K562 (cell line): ENCODE results near the gene TBC1D10A. TPM values are rescaled to one million over a fixed set of nuclear protein-coding genes. Genes with fewer than 3 reads are reported as not detected.

ENCODE experiments used
- ATAC-seq: fragments of 200-7000 bp; cut with Tn5 transposase; 3 replicates; pipeline ENCODE4 v1.9.1; 2020; ENCODE audit warnings: moderate library complexity
- BruUV-seq: library from RNA; stranded (reverse); fragments of 400-500 nt; replicated peaks from 2 replicates; lab custom pipeline; 2021; lab: Mats Ljungman, UMichigan
- CTCF ChIA-PET: fragments of 300-600 bp; formaldehyde crosslinking; extraction: SDS; loops from one replicate; lab custom pipeline; 2021; ENCODE audit warnings: low intra/inter-chr PET ratio; lab: Yijun Ruan, JAX
- POLR2A ChIA-PET: fragments of 300-600, 350-650 bp; sonication (Branson Sonifier 250); formaldehyde crosslinking; extraction: SDS; loops from one replicate; lab custom pipeline; 2021; ENCODE audit warnings: antibody characterized with exemption, inconsistent platforms; lab: Yijun Ruan, JAX
- DNase-seq, 4 experiments: peaks; one replicate each; pipeline versions ENCODE4 v3.0.0 to v3.0.0-alpha.2; 2011 to 2018; ENCODE audit warnings: low spot score in 3 of 4, mixed read lengths in 3 of 4; ENCODE audit errors: extremely low read depth in 1 of 4
- FAIRE-seq: peaks from 2 replicates; lab custom pipeline; 2011; peaks lifted over from hg19 to GRCh38; lab: Jason Lieb, UNC
- H2AFZ ChIP-seq: 2 replicates; pipeline ENCODE4 v1.6.0; 2011; ENCODE audit warnings: low read depth, low read length, control low read depth, inconsistent platforms
- H3K27ac ChIP-seq: fragments of 200-600 bp; 3 replicates; pipeline ENCODE4 v1.8.0; 2011; ENCODE audit warnings: low read depth, mild to moderate bottlenecking, control low read depth, inconsistent platforms, low read length, moderate library complexity, mixed read lengths; ENCODE audit errors: extremely low read depth
- H3K27me3 ChIP-seq, 2 experiments: fragments of 300-600 bp in 1 of 2; 2 replicates in 1 of 2; 3 replicates in 1 of 2; pipeline versions ENCODE4 v1.6.0 to v1.8.0; 2011; ENCODE audit warnings: inconsistent platforms in 2 of 2, low read length in 2 of 2, mild to moderate bottlenecking in 1 of 2, mixed read lengths in 1 of 2, moderate library complexity in 1 of 2; ENCODE audit not compliant: control insufficient read depth in 2 of 2, insufficient read depth in 2 of 2
- H3K36me3 ChIP-seq: fragments of 300-600 bp; 3 replicates; pipeline ENCODE4 v1.8.0; 2011; ENCODE audit warnings: mild to moderate bottlenecking, low read length, inconsistent platforms; ENCODE audit not compliant: control insufficient read depth, insufficient read depth
- H3K4me1 ChIP-seq, 2 experiments: fragments of 200-600 bp in 1 of 2; replicated peaks in 1 of 2; 2 replicates in 1 of 2; 3 replicates in 1 of 2; pipeline versions ENCODE4 v1.5.1 to v1.8.0; 2011; ENCODE audit warnings: inconsistent platforms in 2 of 2, low read length in 2 of 2, mild to moderate bottlenecking in 1 of 2, mixed read lengths in 1 of 2, moderate library complexity in 1 of 2; ENCODE audit not compliant: control insufficient read depth in 2 of 2, insufficient read depth in 2 of 2
- H3K4me2 ChIP-seq: 2 replicates; pipeline ENCODE4 v1.6.1; 2011; ENCODE audit warnings: low read length, control low read depth, inconsistent platforms, mixed read lengths; ENCODE audit not compliant: insufficient read depth
- H3K4me3 ChIP-seq: fragments of 200-600 bp; sonication (generic), shearing (Covaris generic); 2 replicates; pipeline ENCODE4 v1.5.1; 2016; ENCODE audit warnings: control low read depth, inconsistent platforms
- H3K79me2 ChIP-seq: fragments of 200-600 bp; 3 replicates; pipeline ENCODE4 v1.8.0; 2011; ENCODE audit warnings: low read length, inconsistent platforms; ENCODE audit not compliant: control insufficient read depth, insufficient read depth
- H3K9ac ChIP-seq, 2 experiments: 2 replicates each; pipeline versions ENCODE4 v1.6.0 to v1.6.1; 2011; ENCODE audit warnings: low read depth in 2 of 2, low read length in 2 of 2, control low read depth in 1 of 2, inconsistent platforms in 1 of 2, mild to moderate bottlenecking in 1 of 2, mixed read lengths in 1 of 2; ENCODE audit not compliant: insufficient read depth in 1 of 2
- H3K9me1 ChIP-seq: one replicate; pipeline ENCODE4 v1.6.0; 2011; ENCODE audit warnings: inconsistent platforms, mild to moderate bottlenecking, low read length, moderate library complexity; ENCODE audit not compliant: control insufficient read depth, insufficient read depth
- H3K9me3 ChIP-seq: replicated peaks from 2 replicates; pipeline ENCODE4 v1.5.1; 2011; ENCODE audit warnings: low read depth, low read length, inconsistent platforms; ENCODE audit not compliant: control insufficient read depth, insufficient read depth
- H4K20me1 ChIP-seq: replicated peaks from 2 replicates; pipeline ENCODE4 v1.6.1; 2011; ENCODE audit warnings: low read length, inconsistent platforms, mixed read lengths; ENCODE audit not compliant: control insufficient read depth, insufficient read depth
- CEBPB ChIP-seq: fragments of 450-650 bp; IDR thresholded peaks from 2 replicates; pipeline ENCODE4 v1.6.1; 2016; ENCODE audit warnings: missing genetic modification characterization, missing compliant biosample characterization
- ESRRA ChIP-seq: fragments of 450-650 bp; IDR thresholded peaks from 2 replicates; pipeline ENCODE4 v1.6.1; 2014; ENCODE audit warnings: low read depth, mild to moderate bottlenecking, moderate library complexity, borderline replicate concordance
- MAFK ChIP-seq: IDR thresholded peaks from 2 replicates; pipeline ENCODE4 v1.6.1; 2011; ENCODE audit warnings: low read length, improper control_type of control experiment
- SNIP1 ChIP-seq: fragments of 450-650 bp; IDR thresholded peaks from 2 replicates; pipeline ENCODE4 v1.7.1; 2017; ENCODE audit warnings: low read depth, mild to moderate bottlenecking
- SRF ChIP-seq, 2 experiments: fragments of 250-450, 450-650 bp in 1 of 2; sonication (Bioruptor Pico) in 1 of 2; sonication (generic) in 1 of 2; formaldehyde crosslinking; IDR thresholded peaks; 2 replicates each; pipeline versions ENCODE4 v1.5.0 to v1.5.1; 2020 to 2022; ENCODE audit warnings: mild to moderate bottlenecking in 1 of 2, missing genetic modification reagents in 1 of 2
- YBX1 ChIP-seq: fragments of 450-650 bp; IDR thresholded peaks from 2 replicates; pipeline ENCODE4 v1.7.1; 2016; ENCODE audit warnings: mild to moderate bottlenecking
- ZEB2 ChIP-seq: fragments of 450-650 bp; IDR thresholded peaks from 2 replicates; pipeline ENCODE4 v1.6.1; 2016
- ZFX ChIP-seq: sonication (generic); formaldehyde crosslinking; IDR thresholded peaks from 2 replicates; pipeline ENCODE4 v1.8.0; 2022; ENCODE audit warnings: mild to moderate bottlenecking, missing genetic modification reagents, moderate library complexity
- ZNF277 ChIP-seq: fragments of 250-450 bp; sonication (Bioruptor Pico); IDR thresholded peaks from 2 replicates; pipeline ENCODE4 v1.8.0; 2022; ENCODE audit warnings: inconsistent platforms, mild to moderate bottlenecking, moderate library complexity, borderline replicate concordance
- ZNF316 ChIP-seq: fragments of 450-650 bp; IDR thresholded peaks from 2 replicates; pipeline ENCODE4 v1.6.1; 2016
- ZNF707 ChIP-seq: fragments of 250-450 bp; sonication (Bioruptor Pico); conservative IDR thresholded peaks from 2 replicates; pipeline ENCODE4 v1.8.0; 2022; ENCODE audit warnings: inconsistent platforms, mild to moderate bottlenecking, moderate library complexity
- WGBS: fragments of 100-300 bp; shearing (Covaris generic); methylation state at CpG from one replicate; pipeline ENCODE4 v1.1.6; 2016; ENCODE audit warnings: low coverage, mixed read lengths; ENCODE audit not compliant: insufficient coverage; ENCODE audit errors: missing lambda C conversion rate; 5-methylcytosine and 5-hydroxymethylcytosine counted together
- in situ Hi-C: fragments of 300-500 bp; cut with MboI; formaldehyde crosslinking; loops from 4 replicates; pipeline ENCODE4 v1.15.0; 2018; ENCODE audit warnings: inconsistent platforms, mixed read lengths
- intact Hi-C: fragments of 100-400 bp; cut with micrococcal nuclease; formaldehyde crosslinking; loops from 2 replicates; pipeline ENCODE4 v1.14.2; 2022
- polyA plus RNA-seq, 8 experiments: library from polyadenylated mRNA; depleted of rRNA in 4 of 8; stranded (reverse) in 5 of 8; unstranded in 3 of 8; fragments of >200 nt; fragmentation: Nextera tagmentation in 2 of 8; fragmentation: Illumina TruSeq in 1 of 8; extraction: Ambion mirVana in 2 of 8; extraction: Trizol in 1 of 8; gene quantifications; 2 replicates each; pipeline versions ENCODE4 v1.2.1 to v1.2.3, GENCODE V29; 2011 to 2014; ENCODE audit warnings: inconsistent platforms in 1 of 8, missing spikeins in 1 of 8
- total RNA-seq, 7 experiments: library from RNA; depleted of rRNA in 6 of 7; stranded (reverse); fragments of >200 nt in 6 of 7; fragmentation: Illumina TruSeq in 2 of 7; extraction: Trizol in 2 of 7; gene quantifications; 2 replicates each; pipeline versions ENCODE4 v1.2.1 to v1.2.3, GENCODE V29; 2011 to 2021; ENCODE audit warnings: low replicate concordance in 1 of 7

TBC1D10A gene
- total and polyA plus RNA-seq, 9 of the 15 experiments (the other 6 are each of a cell fraction or from before 2014, with no cell fraction given), result 0.13 to 10.4 (median 4.6) TPM

GRCh38 chr22:30308093-30308492 lies 18.6 kb downstream of the TBC1D10A start:
- ATAC-seq (no peak), DNase-seq (no peak), FAIRE-seq (no peak)
- no peaks in the 10 kb centered on the region for H3K9me3 ChIP-seq
- H3K4me3 ChIP-seq, result no peak overlapping the region
- H3K4me1 ChIP-seq, result peaks cover 5 to 44% of the 10 kb centered on the region in 2 experiments; a peak in 4 of 5 replicates
- intact Hi-C loops (no loop called here), in situ Hi-C loops (no loop called here)
- H3K27me3 ChIP-seq, result no peaks in the 10 kb centered on the region
- TF ChIP-seq ZEB2, result no peak
- TF ChIP-seq MAFK, result no peak
- no peak for TF ChIP-seq CEBPB (tag)
- no peak for TF ChIP-seq ZNF707 (CRISPR knock-in tag)
- no peak for TF ChIP-seq ZNF277 (CRISPR knock-in tag)
- TF ChIP-seq SNIP1, result no peak
- no peak for TF ChIP-seq SRF (CRISPR knock-in tag; IDR thresholded peaks at IDR 0.05)
- no peak for TF ChIP-seq ZNF316
- no peak for TF ChIP-seq ESRRA
- no peak for TF ChIP-seq ZFX (CRISPR knock-in tag)
- no peak for TF ChIP-seq YBX1
- no peaks in the 10 kb centered on the region; the same call in 1 of the 2 replicates for H4K20me1 ChIP-seq
- peaks cover 10% of the 10 kb centered on the region for H3K79me2 ChIP-seq
- WGBS, result 68% methylated on average over 2 of the region's 2 CpGs
- no peak overlapping the region for H3K27ac ChIP-seq
- H3K9me1 ChIP-seq, result no peaks in the 10 kb centered on the region
- H3K9ac ChIP-seq, result no peak overlapping the region
- ChIA-PET POLR2A (interaction anchor here (1.9 kb wide), 1 partner anchor 13 kb away, joined by 6 read pairs; no protein-coding TSS in a partner anchor), CTCF (interaction anchor here (0.6 kb wide), 1 partner anchor 203 kb away, joined by 3 read pairs; no protein-coding TSS in a partner anchor)
- no peak overlapping the region for H3K4me2 ChIP-seq
- H3K36me3 ChIP-seq, result peaks cover 10% of the 10 kb centered on the region; the same call in 1 of the 3 replicates
- BruUV-seq, result no TSS peak
- no peak overlapping the region for H2AFZ ChIP-seq
